HEK293T (cell line): ENCODE measurements around the gene RIPOR2.

ENCODE experiments used
- CTCF ChIA-PET: fragments of 350-600 bp; formaldehyde crosslinking; extraction: SDS; loops from one replicate; lab custom pipeline; 2021; ENCODE audit warnings: antibody characterized with exemption, inconsistent platforms; lab: Yijun Ruan, JAX
- POLR2A ChIA-PET: fragments of 350-600 bp; formaldehyde crosslinking; extraction: SDS; loops from one replicate; lab custom pipeline; 2020; ENCODE audit warnings: antibody characterized with exemption, inconsistent platforms; lab: Yijun Ruan, JAX
- DNase-seq: peaks from one replicate; pipeline ENCODE4 v3.0.0; 2012; ENCODE audit warnings: mixed read lengths; ENCODE audit errors: extremely low spot score
- BHLHE40 ChIP-seq: fragments of 450-650 bp; IDR thresholded peaks from 2 replicates; pipeline ENCODE4 v1.6.1; 2016; ENCODE audit warnings: mild to moderate bottlenecking, moderate library complexity, borderline replicate concordance
- CTBP1 ChIP-seq: fragments of 450-650 bp; IDR thresholded peaks from 2 replicates; pipeline ENCODE4 v1.6.1; 2016; ENCODE audit warnings: borderline replicate concordance
- ELF4 ChIP-seq: fragments of 450-650 bp; IDR thresholded peaks from 2 replicates; pipeline ENCODE4 v1.6.1; 2017; ENCODE audit warnings: antibody characterized with exemption
- FOXA1 ChIP-seq: fragments of 450-650 bp; IDR thresholded peaks from 2 replicates; pipeline ENCODE4 v1.6.1; 2016; ENCODE audit warnings: mild to moderate bottlenecking
- FOXK2 ChIP-seq: fragments of 450-650 bp; IDR thresholded peaks from 2 replicates; pipeline ENCODE4 v1.6.1; 2016; ENCODE audit warnings: mild to moderate bottlenecking
- FOXM1 ChIP-seq: fragments of 450-650 bp; IDR thresholded peaks from 2 replicates; pipeline ENCODE4 v1.6.1; 2017; ENCODE audit warnings: mild to moderate bottlenecking, borderline replicate concordance
- HDGF ChIP-seq: fragments of 450-650 bp; IDR thresholded peaks from 2 replicates; pipeline ENCODE4 v1.6.1; 2017; ENCODE audit warnings: antibody characterized with exemption, borderline replicate concordance
- L3MBTL2 ChIP-seq: fragments of 450-650 bp; conservative IDR thresholded peaks from 2 replicates; pipeline ENCODE4 v1.6.1; 2016; ENCODE audit warnings: mild to moderate bottlenecking
- LEF1 ChIP-seq: fragments of 450-650 bp; IDR thresholded peaks from 2 replicates; pipeline ENCODE4 v1.6.1; 2017; ENCODE audit warnings: mild to moderate bottlenecking, borderline replicate concordance
- NFRKB ChIP-seq: fragments of 450-650 bp; IDR thresholded peaks from 2 replicates; pipeline ENCODE4 v1.6.1; 2016; ENCODE audit warnings: mild to moderate bottlenecking, moderate library complexity
- PKNOX1 ChIP-seq: fragments of 450-650 bp; IDR thresholded peaks from 2 replicates; pipeline ENCODE4 v1.6.1; 2016
- SP1 ChIP-seq: fragments of 450-650 bp; IDR thresholded peaks from 2 replicates; pipeline ENCODE4 v1.6.1; 2017
- SUZ12 ChIP-seq: fragments of 450-650 bp; IDR thresholded peaks from 2 replicates; pipeline ENCODE4 v1.6.1; 2016; ENCODE audit warnings: mild to moderate bottlenecking
- TARDBP ChIP-seq: fragments of 450-650 bp; IDR thresholded peaks from 2 replicates; pipeline ENCODE4 v1.6.1; 2016
- ZNF384 ChIP-seq: fragments of 450-650 bp; IDR thresholded peaks from 2 replicates; pipeline ENCODE4 v1.6.1; 2016

RIPOR2 gene

GRCh38 chr6:24856901-24857670 lies 78.7 kb downstream of the RIPOR2 start:
- no peak for DNase-seq
- POLR2A ChIA-PET, result no interaction called here
- TF ChIP-seq FOXK2 (no peak), NFRKB (no peak), PKNOX1 (no peak), FOXA1 (no peak), ZNF384 (no peak), TARDBP (no peak)
- CTCF ChIA-PET, result interaction anchor here (0.6 to 0.8 kb wide), 3 partner anchors 34 to 398 kb away, joined by 3 to 5 read pairs (median 3); no protein-coding TSS in a partner anchor

GRCh38 chr6:24856246-24856599 lies 79.5 kb downstream of the RIPOR2 start:
- POLR2A ChIA-PET, result no interaction called here
- TF ChIP-seq FOXA1 (no peak), TARDBP (no peak), FOXM1 (no peak), FOXK2 (no peak), LEF1 (no peak), ZNF384 (no peak), HDGF (no peak), SP1 (no peak), L3MBTL2 (no peak), PKNOX1 (no peak), ELF4 (no peak), SUZ12 (no peak), NFRKB (no peak), CTBP1 (no peak)

GRCh38 chr6:24855395-24856245 lies 80.1 kb downstream of the RIPOR2 start:
- peak; percentile 78 for DNase-seq
- ChIA-PET POLR2A (no interaction called here), CTCF (interaction anchor here (0.7 to 1.7 kb wide), 10 partner anchors 9 to 215 kb away, joined by 3 to 11 read pairs (median 4); no protein-coding TSS in a partner anchor)
- no peak for TF ChIP-seq ELF4
- TF ChIP-seq PKNOX1, result peak; percentile 42; the same call in 1 of the 2 replicates
- no peak for TF ChIP-seq HDGF
- TF ChIP-seq FOXK2, result no peak
- no peak for TF ChIP-seq CTBP1

More at GRCh38 chr6:24856246-24856599, 79.5 kb downstream of the RIPOR2 start:
- CTCF ChIA-PET, result interaction anchor here (0.6 to 1.7 kb wide), 11 partner anchors 9 to 399 kb away, joined by 3 to 11 read pairs (median 4); no protein-coding TSS in a partner anchor
- no peak for DNase-seq

- ChIA-PET CTCF (interaction anchor here (0.7 kb wide), 1 partner anchor 140 kb away, joined by 3 read pairs; no protein-coding TSS in a partner anchor), POLR2A (no interaction called here)
- no peak for TF ChIP-seq ELF4
- no peak for TF ChIP-seq ZNF384
- TF ChIP-seq LEF1, result no peak
- no peak for TF ChIP-seq TARDBP
- TF ChIP-seq NFRKB, result no peak
- no peak for TF ChIP-seq FOXA1
- TF ChIP-seq FOXM1, result no peak
- TF ChIP-seq PKNOX1, result no peak
- DNase-seq, result no peak
These were observed 81.6 kb downstream of the RIPOR2 start for GRCh38 chr6:24854077-24854666.

GRCh38 chr6:24851086-24851485 lies 84.7 kb downstream of the RIPOR2 start:
- DNase-seq, result no peak
- ChIA-PET POLR2A (no interaction called here), CTCF (interaction anchor here (2.3 kb wide), 1 partner anchor 167 kb away, joined by 7 read pairs; no protein-coding TSS in a partner anchor)
- TF ChIP-seq L3MBTL2 (no peak), FOXA1 (no peak), BHLHE40 (no peak)

GRCh38 chr6:24849713-24850112 lies 86.0 kb downstream of the RIPOR2 start:
- CTCF ChIA-PET, result interaction anchor here (0.9 to 2.3 kb wide), 2 partner anchors 10 to 168 kb away, joined by 4 to 7 read pairs; no protein-coding TSS in a partner anchor
- TF ChIP-seq SUZ12 (no peak), LEF1 (no peak), NFRKB (no peak), TARDBP (no peak), PKNOX1 (no peak), FOXK2 (no peak)
- POLR2A ChIA-PET, result no interaction called here

More at GRCh38 chr6:24849713-24850112, 86.0 kb downstream of the RIPOR2 start:
- DNase-seq, result no peak
